CD4-positive, alpha-beta T cell treated with Interleukin-4 for 1 hour (primary cell): ENCODE measurements around the gene HCLS1.
"Not testable (repeated sequence)": the region's sequence is repeated elsewhere in the genome, so short reads cannot be mapped to it uniquely, and the experiment has no call there.

ENCODE experiments used
- DNase-seq, 2 donors: peaks; one replicate each; pipeline ENCODE4 v3.0.0-alpha.2; 2020 to 2022

HCLS1 gene

GRCh38 chr3:121594850-121595249 is 65.9 kb downstream of the HCLS1 start:
- DNase-seq = no peak

DNA sequence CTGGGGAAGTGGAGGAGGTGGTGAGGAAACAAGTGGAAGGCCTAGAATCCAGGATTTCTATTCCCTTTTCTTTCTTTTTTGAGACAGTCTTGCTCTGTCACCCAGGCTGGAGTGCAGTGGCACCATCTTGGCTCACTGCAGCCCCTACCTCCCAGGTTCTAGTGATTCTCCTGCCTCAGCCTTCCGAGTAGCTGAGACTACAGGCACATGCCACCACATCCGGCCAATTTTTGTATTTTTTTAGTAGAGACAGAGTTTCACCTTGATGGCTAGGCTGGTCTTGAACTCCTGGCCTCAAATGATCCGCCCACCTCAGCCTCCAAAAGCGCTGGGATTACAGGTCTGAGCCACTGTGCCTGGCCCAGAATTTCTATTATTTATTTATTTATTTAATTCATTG is 66.9 kb downstream of the HCLS1 start:
- DNase-seq = not testable (repeated sequence)

- no peak for DNase-seq
Measured at GRCh38 chr3:121592856-121593702, 67.6 kb downstream of the HCLS1 start, which contains the start of gene FBXO40. Gene FBXO40, plus strand, starts transcription at chr3:121593379. Its CDS starts 27,197 bp downstream, at chr3:121620576.

DNA sequence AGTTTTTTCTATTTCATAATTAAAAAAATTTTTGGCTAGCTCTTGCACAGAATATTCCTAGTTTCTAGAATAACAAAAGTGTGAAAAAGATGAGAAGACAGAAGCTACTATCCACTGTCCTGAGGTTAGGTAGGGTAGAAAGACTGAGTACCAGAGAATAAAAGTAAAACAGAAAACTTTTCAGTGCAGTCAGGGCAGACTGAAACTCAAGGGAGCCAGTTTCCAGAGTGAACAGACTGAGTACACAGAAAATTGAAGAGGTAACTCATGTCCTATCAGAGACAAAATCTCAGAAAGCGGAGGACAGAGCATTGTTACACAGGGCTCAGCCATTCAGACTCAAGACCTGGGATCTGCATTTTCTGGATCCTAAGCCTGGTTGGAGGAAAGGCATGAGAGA is 76.3 kb downstream of the HCLS1 start:
- no peak for DNase-seq

GRCh38 chr3:121581691-121582090 is 79.0 kb downstream of the HCLS1 start:
- no peak for DNase-seq
